ENCODE data around the gene SLC2A10. TPM values are rescaled to one million over a fixed set of nuclear protein-coding genes. Genes with fewer than 3 reads are reported as not detected.

Gene SLC2A10
- total and polyA plus RNA-seq, 10 of the 15 experiments (the other 5 are each of a cell fraction or from before 2014, with no cell fraction given) = not detected

DNA sequence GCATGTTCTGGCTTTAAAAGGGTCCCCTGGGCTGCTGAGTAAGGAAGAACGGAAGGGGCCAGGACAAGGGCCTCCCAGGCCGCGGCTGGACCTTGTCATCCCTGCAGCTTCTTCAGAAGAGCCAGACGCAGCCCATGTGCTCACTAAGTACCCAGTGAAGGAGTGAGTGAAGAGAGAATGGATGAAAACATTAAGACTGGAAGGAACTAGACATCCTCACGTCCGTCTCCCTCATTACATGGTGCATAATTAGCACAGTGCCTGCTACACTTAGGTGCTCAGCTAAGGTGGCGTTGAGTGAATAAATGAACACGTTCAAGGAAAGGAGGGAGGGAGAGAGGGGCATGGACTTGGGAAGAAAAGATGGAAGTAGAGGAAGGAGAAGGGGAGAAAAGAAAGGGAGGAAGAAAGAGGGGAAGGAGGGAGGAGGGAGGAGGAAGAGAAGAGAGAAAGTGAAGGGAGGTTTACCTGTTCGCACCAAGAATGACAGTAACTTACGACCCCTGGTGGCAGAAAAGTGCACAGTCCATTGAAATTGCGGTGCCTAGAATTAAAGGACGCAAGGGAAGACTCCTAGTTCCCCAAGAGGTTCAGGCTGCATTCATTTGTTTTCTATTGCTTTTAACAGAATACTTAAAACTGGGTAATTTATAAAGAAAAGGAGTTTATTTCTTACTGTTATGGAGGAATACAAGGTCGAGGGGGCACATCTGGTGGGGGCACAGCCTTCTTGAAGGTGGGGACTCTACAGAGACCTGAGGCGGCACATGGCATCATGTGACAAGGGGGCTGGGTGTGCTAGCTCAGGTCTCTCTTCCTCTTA lies 28.2 kb upstream of the SLC2A10 start:
- DNase-seq (ENCODE audit: low read depth, low spot score) (peak; percentile 27), ATAC-seq (peak; percentile 80), FAIRE-seq (peak; percentile 93)
- SMC1A ChIA-PET (ENCODE audit: uncharacterized antibody, unreplicated experiment) = interaction anchor here (0.5 to 5.3 kb wide), 16 partner anchors 9 to 273 kb away, joined by 3 to 43 read pairs (median 3); partner anchors contain the start of genes OCSTAMP and ZNF334
- Histone ChIP-seq H2AFZ (ENCODE audit: control insufficient read depth, low read depth, low read length) (no peak overlapping the region), H3K4me3 (no peak overlapping the region), H3K9me3 (replicated peaks; ENCODE audit: control insufficient read depth, insufficient read depth, low read length) (no peaks in the 10 kb centered on the region), H3K4me2 (ENCODE audit: control insufficient read depth, insufficient read depth) (no peak overlapping the region), H3K79me2 (ENCODE audit: control insufficient read depth, insufficient read depth, low read length) (peaks cover 6% of the 10 kb centered on the region), H3K27me3 (replicated peaks in 1 of 2; ENCODE audit: control insufficient read depth in 2 of 2, insufficient read depth in 2 of 2, low read length in 1 of 2) (no peaks in the 10 kb centered on the region), H4K20me1 (ENCODE audit: control insufficient read depth, insufficient read depth) (peaks cover 6% of the 10 kb centered on the region; the same call in 1 of the 2 replicates), H3K27ac (ENCODE audit: control insufficient read depth, insufficient read depth) (no peak overlapping the region), H3K4me1 (ENCODE audit: control insufficient read depth, insufficient read depth, low read length) (peaks cover 13% of the 10 kb centered on the region), H3K36me3 (ENCODE audit: control insufficient read depth in 2 of 2, insufficient read depth in 2 of 2, low read length in 1 of 2) (peaks cover 0 to 3% of the 10 kb centered on the region in 2 experiments; a peak in 1 of 4 replicates), H3K9ac (ENCODE audit: control insufficient read depth, insufficient read depth, low read length) (no peak overlapping the region)
- intact Hi-C loops (cut with micrococcal nuclease; ENCODE audit: unreplicated experiment) (loop anchor here (1.0 to 5.0 kb wide), 2 partner anchors 139 to 160 kb away; no protein-coding TSS in a partner anchor), in situ Hi-C loops (cut with MboI) (loop anchor here (5.0 to 10.0 kb wide), 2 partner anchors 126 to 159 kb away; partner anchors contain the start of gene OCSTAMP)
- RAD21 ChIA-PET (ENCODE audit: unreplicated experiment) = interaction anchor here (0.6 to 4.0 kb wide), 6 partner anchors 92 to 347 kb away, joined by 3 to 19 read pairs (median 4); no protein-coding TSS in a partner anchor
- WGBS (ENCODE audit: insufficient coverage, insufficient replicate concordance, low lambda C conversion rate, missing lambda C conversion rate) = 50% methylated on average over 14 of the region's 14 CpGs
- no TSS peak for BruUV-seq (replicated peaks)
- POLR2A ChIA-PET = no interaction called here
- CTCF ChIA-PET = interaction anchor here (0.6 to 11.6 kb wide), 17 partner anchors 8 to 555 kb away, joined by 3 to 114 read pairs (median 4); partner anchors contain the start of genes OCSTAMP, TP53RK and ZNF334
- TF ChIP-seq SMC3 (IDR thresholded peaks at IDR 0.05; ENCODE audit: borderline replicate concordance, low read length) = peak; percentile 94
- TF ChIP-seq ZNF24 (IDR thresholded peaks at IDR 0.05) = 0 out of 2 replicates have a peak, but pooled peaks have one; percentile 6
- TF ChIP-seq CTCF (IDR thresholded peaks at IDR 0.05 in 2 of 3, conservative IDR thresholded peaks at IDR 0.05 in 1 of 3; ENCODE audit: control insufficient read depth in 2 of 3, extremely low read depth in 1 of 3, insufficient read depth in 1 of 3, low read depth in 3 of 3, low read length in 3 of 3) = peak; percentile 81 to 86 (median 83)
- no peak for TF ChIP-seq HDAC6 (IDR thresholded peaks at IDR 0.05; ENCODE audit: unreplicated experiment)
- TF ChIP-seq POU2F2 (IDR thresholded peaks at IDR 0.05; ENCODE audit: borderline replicate concordance, low read depth, low read length) = 0 out of 3 replicates have a peak, but pooled peaks have one; percentile 40
- TF ChIP-seq JUND (IDR thresholded peaks at IDR 0.05; ENCODE audit: low read depth, low read length) = no peak
- TF ChIP-seq CHD4 (IDR thresholded peaks at IDR 0.05) = no peak
- peak; percentile 74 for TF ChIP-seq RAD21 (IDR thresholded peaks at IDR 0.05; ENCODE audit: insufficient read depth, low read depth, low read length)
- TF ChIP-seq, protein P1, sequence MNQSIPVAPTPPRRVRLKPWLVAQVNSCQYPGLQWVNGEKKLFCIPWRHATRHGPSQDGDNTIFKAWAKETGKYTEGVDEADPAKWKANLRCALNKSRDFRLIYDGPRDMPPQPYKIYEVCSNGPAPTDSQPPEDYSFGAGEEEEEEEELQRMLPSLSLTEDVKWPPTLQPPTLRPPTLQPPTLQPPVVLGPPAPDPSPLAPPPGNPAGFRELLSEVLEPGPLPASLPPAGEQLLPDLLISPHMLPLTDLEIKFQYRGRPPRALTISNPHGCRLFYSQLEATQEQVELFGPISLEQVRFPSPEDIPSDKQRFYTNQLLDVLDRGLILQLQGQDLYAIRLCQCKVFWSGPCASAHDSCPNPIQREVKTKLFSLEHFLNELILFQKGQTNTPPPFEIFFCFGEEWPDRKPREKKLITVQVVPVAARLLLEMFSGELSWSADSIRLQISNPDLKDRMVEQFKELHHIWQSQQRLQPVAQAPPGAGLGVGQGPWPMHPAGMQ (IDR thresholded peaks at IDR 0.05; ENCODE audit: borderline replicate concordance) = peak; percentile 54
- TF ChIP-seq, protein P2, sequence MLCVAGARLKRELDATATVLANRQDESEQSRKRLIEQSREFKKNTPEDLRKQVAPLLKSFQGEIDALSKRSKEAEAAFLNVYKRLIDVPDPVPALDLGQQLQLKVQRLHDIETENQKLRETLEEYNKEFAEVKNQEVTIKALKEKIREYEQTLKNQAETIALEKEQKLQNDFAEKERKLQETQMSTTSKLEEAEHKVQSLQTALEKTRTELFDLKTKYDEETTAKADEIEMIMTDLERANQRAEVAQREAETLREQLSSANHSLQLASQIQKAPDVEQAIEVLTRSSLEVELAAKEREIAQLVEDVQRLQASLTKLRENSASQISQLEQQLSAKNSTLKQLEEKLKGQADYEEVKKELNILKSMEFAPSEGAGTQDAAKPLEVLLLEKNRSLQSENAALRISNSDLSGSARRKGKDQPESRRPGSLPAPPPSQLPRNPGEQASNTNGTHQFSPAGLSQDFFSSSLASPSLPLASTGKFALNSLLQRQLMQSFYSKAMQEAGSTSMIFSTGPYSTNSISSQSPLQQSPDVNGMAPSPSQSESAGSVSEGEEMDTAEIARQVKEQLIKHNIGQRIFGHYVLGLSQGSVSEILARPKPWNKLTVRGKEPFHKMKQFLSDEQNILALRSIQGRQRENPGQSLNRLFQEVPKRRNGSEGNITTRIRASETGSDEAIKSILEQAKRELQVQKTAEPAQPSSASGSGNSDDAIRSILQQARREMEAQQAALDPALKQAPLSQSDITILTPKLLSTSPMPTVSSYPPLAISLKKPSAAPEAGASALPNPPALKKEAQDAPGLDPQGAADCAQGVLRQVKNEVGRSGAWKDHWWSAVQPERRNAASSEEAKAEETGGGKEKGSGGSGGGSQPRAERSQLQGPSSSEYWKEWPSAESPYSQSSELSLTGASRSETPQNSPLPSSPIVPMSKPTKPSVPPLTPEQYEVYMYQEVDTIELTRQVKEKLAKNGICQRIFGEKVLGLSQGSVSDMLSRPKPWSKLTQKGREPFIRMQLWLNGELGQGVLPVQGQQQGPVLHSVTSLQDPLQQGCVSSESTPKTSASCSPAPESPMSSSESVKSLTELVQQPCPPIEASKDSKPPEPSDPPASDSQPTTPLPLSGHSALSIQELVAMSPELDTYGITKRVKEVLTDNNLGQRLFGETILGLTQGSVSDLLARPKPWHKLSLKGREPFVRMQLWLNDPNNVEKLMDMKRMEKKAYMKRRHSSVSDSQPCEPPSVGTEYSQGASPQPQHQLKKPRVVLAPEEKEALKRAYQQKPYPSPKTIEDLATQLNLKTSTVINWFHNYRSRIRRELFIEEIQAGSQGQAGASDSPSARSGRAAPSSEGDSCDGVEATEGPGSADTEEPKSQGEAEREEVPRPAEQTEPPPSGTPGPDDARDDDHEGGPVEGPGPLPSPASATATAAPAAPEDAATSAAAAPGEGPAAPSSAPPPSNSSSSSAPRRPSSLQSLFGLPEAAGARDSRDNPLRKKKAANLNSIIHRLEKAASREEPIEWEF (IDR thresholded peaks at IDR 0.05; ENCODE audit: insufficient replicate concordance, low read depth, low read length) = no peak

All from GM12878 (cell line).